ENCODE results near the gene C8G.

C8G gene

DNA sequence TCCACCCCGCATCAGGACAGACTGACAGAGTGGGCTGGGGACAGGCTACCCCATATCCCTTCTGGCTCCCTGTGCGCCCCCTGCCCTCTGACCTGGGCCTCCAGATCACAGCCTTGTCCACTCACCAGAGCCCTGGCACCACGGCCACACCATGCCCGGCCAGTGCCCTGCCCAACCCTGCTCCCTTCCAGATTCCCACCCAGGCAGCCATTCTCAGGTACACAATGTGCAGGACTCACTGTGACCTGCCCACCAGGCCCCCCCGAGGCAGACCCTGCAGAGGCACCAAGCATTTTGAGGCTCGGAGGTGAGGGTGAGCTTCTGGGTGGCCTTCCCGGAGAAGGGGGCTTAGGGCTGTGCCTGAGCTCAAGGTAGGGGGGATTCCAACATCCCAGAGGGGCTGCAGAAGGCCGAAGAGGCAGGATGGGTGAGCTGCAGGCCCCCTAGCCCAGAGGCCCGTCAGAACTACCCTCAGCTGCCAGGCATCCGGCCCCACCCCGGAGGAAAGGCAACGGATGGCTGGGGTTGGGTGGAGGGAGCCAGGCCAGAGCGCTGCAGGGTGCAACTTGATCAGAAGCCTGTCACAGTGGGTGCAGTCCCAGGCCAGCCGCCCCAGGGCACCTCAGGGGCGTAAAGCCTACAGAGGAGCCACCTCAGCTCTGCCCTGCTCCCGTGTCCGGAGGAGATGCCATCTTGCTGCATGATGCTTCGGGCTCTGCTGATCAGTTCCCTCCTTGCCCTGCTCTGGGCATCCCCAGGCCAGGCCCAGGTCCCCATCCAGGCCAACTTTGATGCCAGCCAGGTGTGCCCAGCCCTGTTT is 37.4 kb downstream of the C8G start, which contains the start of gene LCNL1:
TSS of gene LCNL1 (plus strand) at position 762 of the 820 bp plus-strand sequence. CDS start 594 bp downstream, outside the sequence.
- DNase-seq (ENCODE audit: low read depth, low spot score), result no peak

GRCh38 chr9:136983167-136983566 is 38.1 kb downstream of the C8G start:
- no peak for DNase-seq (ENCODE audit: low read depth, low spot score)

GRCh38 chr9:136983656-136984314 is 38.7 kb downstream of the C8G start:
- no peak for DNase-seq (ENCODE audit: low read depth, low spot score)

DNA sequence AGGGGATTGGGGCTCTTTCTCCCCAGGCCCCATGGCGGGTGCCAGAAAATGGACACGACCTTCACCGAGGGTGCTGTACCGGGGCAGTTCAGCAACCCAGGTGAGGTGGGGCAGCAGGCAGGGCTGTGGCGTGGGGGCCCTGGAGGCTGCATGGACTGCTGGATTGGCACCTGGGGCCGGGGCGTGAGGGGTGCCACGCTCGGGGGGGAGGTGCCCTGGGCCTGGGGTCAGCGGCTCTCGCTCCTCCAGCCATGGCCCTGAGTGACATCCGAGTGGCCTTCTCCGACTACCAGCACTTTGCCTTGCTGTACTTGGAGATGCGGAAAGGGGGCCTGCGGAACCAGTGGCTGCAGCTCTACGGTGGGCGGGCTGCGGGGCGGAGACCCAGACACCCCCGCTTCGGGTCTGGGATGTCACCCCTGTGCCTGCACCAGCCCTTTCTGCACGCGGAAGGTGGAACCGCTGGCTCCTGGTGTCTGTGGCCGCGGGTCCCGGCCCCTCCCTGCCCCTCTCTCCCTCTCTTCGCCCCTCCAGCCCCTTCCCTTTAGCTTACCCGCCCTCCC is 39.5 kb downstream of the C8G start:
- DNase-seq (ENCODE audit: low read depth, low spot score), result no peak

- no peak for DNase-seq (ENCODE audit: low read depth, low spot score)
These were observed 40.1 kb downstream of the C8G start for GRCh38 chr9:136985027-136985602.

DNA sequence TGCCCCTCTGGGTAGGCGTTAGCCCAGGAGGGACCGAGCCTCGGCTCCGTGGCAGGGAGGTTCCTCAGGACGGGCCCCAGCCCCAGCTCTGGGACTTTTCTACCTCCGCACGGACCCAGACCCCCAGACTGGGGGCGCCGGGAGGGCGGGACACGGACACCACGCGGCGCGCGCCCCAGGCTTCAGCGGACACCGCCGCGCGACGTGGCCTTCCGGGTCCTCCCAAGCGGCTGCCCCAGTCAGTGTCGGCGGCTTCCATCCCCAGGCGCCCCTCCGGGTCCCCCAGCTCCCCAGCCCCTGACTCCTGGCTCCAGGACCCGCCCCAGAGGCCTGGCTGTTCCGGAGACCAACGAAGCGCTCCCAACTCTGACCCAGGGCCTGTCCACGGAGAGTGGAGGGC is 40.8 kb downstream of the C8G start:
- no peak for DNase-seq (ENCODE audit: low read depth, low spot score)

- no peak for DNase-seq (ENCODE audit: low read depth, low spot score)
These were observed 43.8 kb downstream of the C8G start for GRCh38 chr9:136988872-136989271.

- no peak for DNase-seq (ENCODE audit: low read depth, low spot score)
These were observed 45.3 kb downstream of the C8G start for GRCh38 chr9:136990242-136990911.

DNA sequence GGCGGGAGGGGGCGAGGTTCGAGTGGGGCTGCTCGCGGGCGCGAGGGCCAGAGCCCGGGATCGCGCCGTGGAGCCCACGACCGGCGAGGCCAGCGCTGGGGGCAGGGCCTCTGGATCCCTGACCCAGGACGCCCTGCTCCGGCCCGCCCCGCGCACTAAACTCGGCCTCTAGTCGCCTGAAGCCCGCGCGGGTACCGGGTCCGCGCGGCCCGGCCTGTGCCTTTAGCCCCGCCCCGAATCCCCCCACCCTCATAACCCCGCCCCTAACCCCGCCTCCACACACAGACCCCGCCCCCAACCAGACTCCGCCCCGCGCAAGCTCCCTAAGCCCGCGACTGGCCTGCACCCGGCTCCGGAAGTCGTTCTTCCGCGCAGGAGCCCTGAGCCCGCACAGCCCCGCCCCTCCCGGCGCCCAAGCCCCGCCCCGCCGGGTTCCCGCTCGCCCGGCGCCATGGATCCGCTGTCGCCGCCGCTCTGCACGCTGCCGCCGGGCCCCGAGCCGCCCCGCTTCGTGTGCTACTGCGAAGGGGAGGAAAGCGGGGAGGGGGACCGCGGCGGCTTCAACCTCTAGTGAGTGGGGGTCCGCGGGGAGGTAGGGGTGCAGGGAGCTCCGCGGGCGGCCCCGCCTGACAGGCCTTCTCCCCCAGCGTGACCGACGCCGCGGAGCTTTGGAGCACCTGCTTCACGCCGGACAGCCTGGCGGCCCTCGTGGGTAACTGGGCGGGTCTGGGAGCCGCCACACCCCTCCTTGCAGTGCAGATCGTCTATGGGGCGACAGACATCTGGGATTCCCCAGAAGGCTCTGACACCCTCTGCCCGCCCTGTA is 47.2 kb downstream of the C8G start, which contains the start of gene PAXX:
TSS of gene PAXX (plus strand) at position 430 of the 826 bp plus-strand sequence. CDS start at position 452, 22 bp downstream.
- no peak for DNase-seq (ENCODE audit: low read depth, low spot score)

DNA sequence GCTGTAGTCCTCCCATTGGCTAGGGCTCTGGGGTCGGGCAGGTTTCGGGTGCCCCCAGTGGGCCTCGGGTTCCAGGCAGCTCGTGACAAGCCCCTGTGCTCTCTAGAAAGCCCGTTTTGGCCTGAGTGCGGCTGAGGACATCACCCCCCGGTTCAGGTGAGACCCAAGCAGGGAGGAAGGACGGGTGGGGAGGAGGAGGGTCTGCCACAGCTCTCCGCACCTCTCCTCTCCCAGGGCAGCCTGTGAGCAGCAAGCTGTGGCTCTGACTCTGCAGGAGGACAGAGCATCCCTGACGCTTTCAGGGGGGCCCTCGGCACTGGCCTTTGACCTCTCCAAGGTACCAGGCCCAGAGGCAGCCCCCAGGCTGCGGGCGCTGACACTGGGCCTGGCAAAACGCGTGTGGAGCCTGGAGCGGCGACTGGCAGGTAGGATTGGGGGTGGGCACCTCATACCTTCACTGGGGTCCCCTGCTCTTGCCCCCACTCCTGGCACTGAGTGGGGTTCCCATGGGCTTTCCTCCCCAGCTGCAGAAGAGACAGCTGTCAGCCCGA is 47.9 kb downstream of the C8G start:
- DNase-seq (ENCODE audit: low read depth, low spot score), result no peak

- DNase-seq (ENCODE audit: low read depth, low spot score), result no peak
These were observed 49.3 kb downstream of the C8G start for GRCh38 chr9:136994180-136994887.

DNA sequence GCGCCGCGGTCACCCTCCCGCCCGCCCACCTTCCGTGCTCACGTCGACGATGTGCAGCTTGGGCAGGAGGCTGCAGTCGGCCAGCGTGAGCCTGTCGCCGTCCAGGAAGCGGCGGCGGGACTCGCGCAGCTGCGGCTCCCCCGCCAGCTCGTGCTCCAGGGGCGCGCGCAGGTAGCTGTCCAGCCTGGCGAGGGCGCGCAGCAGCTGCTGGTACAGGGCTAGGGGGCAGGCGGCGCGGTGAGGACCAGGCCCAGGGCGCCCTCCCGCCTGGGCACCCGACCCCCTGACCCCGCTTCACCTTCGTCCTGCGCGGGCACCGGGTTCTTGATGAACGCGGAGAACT is 49.8 kb downstream of the C8G start:
- DNase-seq (ENCODE audit: low read depth, low spot score), result no peak

DNA sequence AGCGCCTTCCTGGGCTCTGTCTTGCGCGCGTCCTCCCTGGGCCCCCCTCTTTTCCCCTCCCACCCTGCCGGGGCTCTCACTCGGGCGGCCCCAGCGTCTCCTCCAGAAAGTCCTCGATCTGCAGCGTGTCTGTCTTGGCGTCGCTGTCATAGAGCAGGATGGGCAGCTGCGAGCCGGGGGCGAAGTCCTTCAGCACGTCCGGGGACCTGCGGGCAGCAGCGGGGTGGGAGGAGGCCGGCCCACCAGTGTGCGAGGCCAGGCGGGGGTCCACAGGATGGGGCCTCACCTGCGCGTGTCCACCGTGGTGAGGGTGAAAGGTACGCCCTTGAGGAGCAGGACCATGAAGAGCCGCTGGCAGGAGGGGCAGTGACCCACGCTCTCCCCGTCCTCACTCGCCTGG is 50.3 kb downstream of the C8G start:
- DNase-seq (ENCODE audit: low read depth, low spot score), result no peak

- DNase-seq (ENCODE audit: low read depth, low spot score), result no peak
These were observed 50.8 kb downstream of the C8G start for GRCh38 chr9:136995772-136996311.

All from brain pericyte (primary cell).